HepG2 (cell line): Measurements from ENCODE around the gene ZFP1. TPM values are rescaled to one million over a fixed set of nuclear protein-coding genes. Genes with fewer than 3 reads are reported as not detected.

Source experiments
- ATAD3A ChIP-seq: sonication (generic); formaldehyde crosslinking; IDR thresholded peaks from 2 replicates; pipeline ENCODE4 v1.4.0; 2020; ENCODE audit warnings: missing genetic modification reagents
- BCL6 ChIP-seq: IDR thresholded peaks from 2 replicates; pipeline ENCODE4 v1.6.1; 2016; ENCODE audit warnings: missing genetic modification reagents, missing compliant biosample characterization
- CCAR2 ChIP-seq: fragments of 200-400 bp; formaldehyde crosslinking; optimal IDR thresholded peaks from 2 replicates; pipeline ENCODE3; 2018; ENCODE audit warnings: low read depth, mild to moderate bottlenecking, low read length, moderate library complexity
- CHD2 ChIP-seq: IDR thresholded peaks from 2 replicates; pipeline ENCODE4 v1.6.1; 2011; ENCODE audit warnings: low read depth, low read length, improper control_type of control experiment
- HNRNPH1 ChIP-seq: fragments of 200-400 bp; formaldehyde crosslinking; optimal IDR thresholded peaks from 2 replicates; pipeline ENCODE3; 2017; ENCODE audit warnings: mild to moderate bottlenecking, low read depth, low read length
- MYNN ChIP-seq: sonication (generic); formaldehyde crosslinking; IDR thresholded peaks from 2 replicates; pipeline ENCODE4 v1.4.0; 2020; ENCODE audit warnings: mild to moderate bottlenecking, low read depth, missing genetic modification reagents
- NFE2L1 ChIP-seq: sonication (generic); formaldehyde crosslinking; IDR thresholded peaks from 2 replicates; pipeline ENCODE4 v1.4.0; 2020; ENCODE audit warnings: missing genetic modification reagents, mild to moderate bottlenecking, borderline replicate concordance
- POLR2G ChIP-seq: fragments of 200-400 bp; formaldehyde crosslinking; IDR thresholded peaks from 2 replicates; pipeline ENCODE4 v1.6.1; 2018; ENCODE audit warnings: mild to moderate bottlenecking, low read depth, low read length, moderate library complexity
- RBAK ChIP-seq: sonication (generic); formaldehyde crosslinking; IDR thresholded peaks from 2 replicates; pipeline ENCODE4 v1.5.1; 2020; ENCODE audit warnings: mild to moderate bottlenecking, missing genetic modification reagents
- SALL1 ChIP-seq: sonication (generic); formaldehyde crosslinking; IDR thresholded peaks from 2 replicates; pipeline ENCODE4 v1.8.0; 2022; ENCODE audit warnings: mild to moderate bottlenecking, missing genetic modification reagents
- SALL2 ChIP-seq: sonication (generic); formaldehyde crosslinking; IDR thresholded peaks from 2 replicates; pipeline ENCODE4 v1.8.1; 2023; ENCODE audit warnings: mild to moderate bottlenecking, missing genetic modification reagents, inconsistent platforms
- SATB2 ChIP-seq: sonication (generic); formaldehyde crosslinking; IDR thresholded peaks from 2 replicates; pipeline ENCODE4 v1.5.0; 2020; ENCODE audit warnings: missing genetic modification reagents
- YEATS4 ChIP-seq: sonication (generic); formaldehyde crosslinking; IDR thresholded peaks from 2 replicates; pipeline ENCODE4 v1.4.0; 2020; ENCODE audit warnings: missing genetic modification reagents, borderline replicate concordance
- ZBTB8A ChIP-seq: sonication (generic); formaldehyde crosslinking; IDR thresholded peaks from 2 replicates; pipeline ENCODE4 v1.4.0; 2020; ENCODE audit warnings: mild to moderate bottlenecking, low read depth, missing genetic modification reagents, borderline replicate concordance
- ZFP90 ChIP-seq: sonication (generic); formaldehyde crosslinking; IDR thresholded peaks from 2 replicates; pipeline ENCODE4 v1.8.0; 2022; ENCODE audit warnings: missing genetic modification reagents, mild to moderate bottlenecking, inconsistent platforms, borderline replicate concordance
- ZMAT3 ChIP-seq: sonication (generic); formaldehyde crosslinking; conservative IDR thresholded peaks from 2 replicates; pipeline ENCODE4 v1.7.0; 2021; ENCODE audit warnings: missing genetic modification reagents
- ZNF10 ChIP-seq: sonication (generic); formaldehyde crosslinking; IDR thresholded peaks from 2 replicates; pipeline ENCODE4 v1.4.0; 2020; ENCODE audit warnings: mild to moderate bottlenecking, low read depth, missing genetic modification reagents, borderline replicate concordance
- ZNF124 ChIP-seq: sonication (generic); formaldehyde crosslinking; IDR thresholded peaks from 2 replicates; pipeline ENCODE4 v1.4.0; 2020; ENCODE audit warnings: missing genetic modification reagents
- ZNF136 ChIP-seq: sonication (generic); formaldehyde crosslinking; IDR thresholded peaks from 2 replicates; pipeline ENCODE4 v1.8.1; 2022; ENCODE audit warnings: low read depth, mild to moderate bottlenecking, moderate library complexity, missing genetic modification reagents
- ZNF263 ChIP-seq: sonication (generic); formaldehyde crosslinking; IDR thresholded peaks from 2 replicates; pipeline ENCODE4 v1.4.0; 2020; ENCODE audit warnings: missing genetic modification reagents
- ZNF44 ChIP-seq: sonication (generic); formaldehyde crosslinking; IDR thresholded peaks from 2 replicates; pipeline ENCODE4 v1.5.1; 2020; ENCODE audit warnings: mild to moderate bottlenecking, missing genetic modification reagents
- ZNF496 ChIP-seq: sonication (generic); formaldehyde crosslinking; IDR thresholded peaks from 2 replicates; pipeline ENCODE4 v1.8.1; 2023; ENCODE audit warnings: mild to moderate bottlenecking, moderate library complexity, missing genetic modification reagents; ENCODE audit not compliant: insufficient replicate concordance
- ZNF503 ChIP-seq: sonication (generic); formaldehyde crosslinking; IDR thresholded peaks from 2 replicates; pipeline ENCODE4 v1.4.0; 2020; ENCODE audit warnings: missing genetic modification reagents
- ZNF530 ChIP-seq: sonication (generic); formaldehyde crosslinking; IDR thresholded peaks from 2 replicates; pipeline ENCODE4 v1.5.0; 2020; ENCODE audit warnings: low read depth, mild to moderate bottlenecking, missing genetic modification reagents
- ZNF709 ChIP-seq: sonication (generic); formaldehyde crosslinking; IDR thresholded peaks from 2 replicates; pipeline ENCODE4 v1.5.0; 2020; ENCODE audit warnings: mild to moderate bottlenecking, missing genetic modification reagents
- ZNF740 ChIP-seq: sonication (generic); formaldehyde crosslinking; IDR thresholded peaks from 2 replicates; pipeline ENCODE4 v1.4.0; 2020; ENCODE audit warnings: missing genetic modification reagents
- ZSCAN25 ChIP-seq: sonication (generic); formaldehyde crosslinking; IDR thresholded peaks from 2 replicates; pipeline ENCODE4 v1.8.0; 2022; ENCODE audit warnings: mild to moderate bottlenecking, missing genetic modification reagents
- ZSCAN5A ChIP-seq: sonication (generic); formaldehyde crosslinking; IDR thresholded peaks from 2 replicates; pipeline ENCODE4 v1.8.0; 2022; ENCODE audit warnings: mild to moderate bottlenecking, missing genetic modification reagents, borderline replicate concordance
- polyA plus RNA-seq, 8 experiments: library from polyadenylated mRNA; depleted of rRNA in 3 of 8; stranded (reverse) in 7 of 8; unstranded in 1 of 8; fragments of >200 nt; fragmentation: Illumina TruSeq in 4 of 8; extraction: Trizol in 4 of 8; gene quantifications; 2 replicates each; pipeline versions ENCODE4 v1.2.1 to v1.2.3, GENCODE V29; 2011 to 2016; ENCODE audit warnings: low read depth in 4 of 8, missing spikeins in 1 of 8, mixed read lengths in 1 of 8; ENCODE audit not compliant: insufficient read depth in 1 of 8
- total RNA-seq, 5 experiments: library from RNA; depleted of rRNA; stranded (reverse); fragments of >200 nt; fragmentation: Illumina TruSeq; extraction: Trizol; gene quantifications; 2 replicates each; pipeline ENCODE4 v1.2.3, GENCODE V29; 2016; ENCODE audit warnings: low read depth in 1 of 5

ZFP1 gene
- total and polyA plus RNA-seq, 2 of the 13 experiments (the other 11 are each of a cell fraction or from before 2014, with no cell fraction given) = 8.3 to 14.0 TPM

- TF ChIP-seq NFE2L1 (CRISPR knock-in tag) = 0 out of 2 replicates have a peak, but pooled peaks have one; percentile 18
- no peak for TF ChIP-seq ZSCAN5A (CRISPR knock-in tag)
- TF ChIP-seq ZBTB8A (CRISPR knock-in tag) = no peak
- peak; percentile 26; the same call in 1 of the 2 replicates for TF ChIP-seq BCL6
- no peak for TF ChIP-seq ATAD3A
- TF ChIP-seq CHD2 = no peak
- no peak; the same call in 1 of the 2 replicates for TF ChIP-seq POLR2G
- peak; percentile 78; the same call in 1 of the 2 replicates for TF ChIP-seq ZFP90
- peak; percentile 68; the same call in 1 of the 2 replicates for TF ChIP-seq YEATS4 (CRISPR knock-in tag)
- TF ChIP-seq ZMAT3 (CRISPR knock-in tag) = peak; percentile 83
- TF ChIP-seq SATB2 (CRISPR knock-in tag) = no peak
- no peak for TF ChIP-seq ZNF530 (CRISPR knock-in tag)
- TF ChIP-seq ZNF136 (CRISPR knock-in tag) = peak; percentile 58; the same call in 1 of the 2 replicates
- TF ChIP-seq CCAR2 = no peak
- TF ChIP-seq MYNN (CRISPR knock-in tag) = peak; percentile 37; the same call in 1 of the 2 replicates
- peak; percentile 8 for TF ChIP-seq HNRNPH1
- TF ChIP-seq SALL1 (CRISPR knock-in tag) = peak; percentile 84
- no peak for TF ChIP-seq ZNF10 (CRISPR knock-in tag)
- TF ChIP-seq ZNF44 (CRISPR knock-in tag) = no peak
- TF ChIP-seq SALL2 (CRISPR knock-in tag) = 0 out of 2 replicates have a peak, but pooled peaks have one; percentile 80
- no peak for TF ChIP-seq RBAK (CRISPR knock-in tag)
- peak; percentile 41; the same call in 1 of the 2 replicates for TF ChIP-seq ZNF124 (CRISPR knock-in tag)
- peak; percentile 75; the same call in 1 of the 2 replicates for TF ChIP-seq ZNF709 (CRISPR knock-in tag)
- peak; percentile 72 for TF ChIP-seq ZNF263 (CRISPR knock-in tag)
- no peak for TF ChIP-seq ZSCAN25
- TF ChIP-seq ZNF496 (CRISPR knock-in tag) = no peak
- TF ChIP-seq ZNF740 (CRISPR knock-in tag) = no peak
- TF ChIP-seq ZNF503 (CRISPR knock-in tag) = no peak
Observed at GRCh38 chr16:75110637-75111513, 37.4 kb upstream of the ZFP1 start (continued).
